ENCODE data around the gene RBM20.

DNA sequence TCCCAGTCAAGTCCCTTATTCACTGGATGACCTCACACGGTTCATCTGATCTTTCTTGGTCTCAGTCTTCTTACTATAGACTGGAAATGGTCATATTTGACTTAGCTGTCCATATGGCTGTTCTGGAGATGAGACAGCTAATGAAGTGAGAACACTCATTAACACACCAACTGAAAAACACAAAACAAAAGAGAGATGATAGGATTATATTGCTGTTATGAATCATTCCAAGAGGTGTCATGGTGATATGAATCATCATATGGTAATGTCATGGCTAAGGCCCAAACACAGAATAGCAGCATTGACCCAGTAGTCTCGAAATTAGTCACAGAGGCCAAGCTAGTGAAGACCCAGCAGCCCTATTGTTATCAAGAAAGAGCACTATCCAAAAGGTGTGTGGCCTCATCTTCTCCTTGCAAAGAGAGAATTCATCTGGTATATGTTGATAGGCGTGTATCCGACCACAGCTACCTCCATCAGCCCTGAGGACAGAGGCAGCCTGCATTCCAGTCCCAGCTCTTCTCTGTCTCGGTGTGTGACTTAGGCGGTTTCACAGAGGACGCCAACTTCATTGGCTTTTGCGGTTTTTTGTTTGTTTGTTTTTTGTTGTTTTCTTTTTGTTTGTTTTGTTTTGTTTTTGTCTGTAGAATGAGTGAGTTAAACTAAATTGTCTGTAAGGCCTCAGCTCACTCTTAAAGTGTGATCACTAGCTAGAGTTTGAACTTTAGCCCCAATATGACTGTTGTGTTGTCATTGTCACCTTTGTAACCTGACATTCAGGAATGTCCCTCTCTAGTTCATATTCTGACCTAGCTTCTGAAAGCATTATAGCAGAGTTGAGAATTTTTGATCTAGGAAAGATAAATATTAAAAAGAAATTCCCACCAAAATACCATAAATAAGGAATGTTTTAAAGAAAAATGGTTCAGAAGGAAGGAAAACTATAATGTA, 130.2 kb downstream of the RBM20 start:
- TF ChIP-seq, protein P1, sequence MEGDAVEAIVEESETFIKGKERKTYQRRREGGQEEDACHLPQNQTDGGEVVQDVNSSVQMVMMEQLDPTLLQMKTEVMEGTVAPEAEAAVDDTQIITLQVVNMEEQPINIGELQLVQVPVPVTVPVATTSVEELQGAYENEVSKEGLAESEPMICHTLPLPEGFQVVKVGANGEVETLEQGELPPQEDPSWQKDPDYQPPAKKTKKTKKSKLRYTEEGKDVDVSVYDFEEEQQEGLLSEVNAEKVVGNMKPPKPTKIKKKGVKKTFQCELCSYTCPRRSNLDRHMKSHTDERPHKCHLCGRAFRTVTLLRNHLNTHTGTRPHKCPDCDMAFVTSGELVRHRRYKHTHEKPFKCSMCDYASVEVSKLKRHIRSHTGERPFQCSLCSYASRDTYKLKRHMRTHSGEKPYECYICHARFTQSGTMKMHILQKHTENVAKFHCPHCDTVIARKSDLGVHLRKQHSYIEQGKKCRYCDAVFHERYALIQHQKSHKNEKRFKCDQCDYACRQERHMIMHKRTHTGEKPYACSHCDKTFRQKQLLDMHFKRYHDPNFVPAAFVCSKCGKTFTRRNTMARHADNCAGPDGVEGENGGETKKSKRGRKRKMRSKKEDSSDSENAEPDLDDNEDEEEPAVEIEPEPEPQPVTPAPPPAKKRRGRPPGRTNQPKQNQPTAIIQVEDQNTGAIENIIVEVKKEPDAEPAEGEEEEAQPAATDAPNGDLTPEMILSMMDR (conservative IDR thresholded peaks at IDR 0.05; ENCODE audit: low read depth, low read length): no peak
- TF ChIP-seq POLR2A (IDR thresholded peaks at IDR 0.05; ENCODE audit: low read depth, low read length) (no peak), RCOR1 (IDR thresholded peaks at IDR 0.05; ENCODE audit: insufficient replicate concordance, low read length) (no peak), NFE2L2 (IDR thresholded peaks at IDR 0.05; ENCODE audit: low read depth, low read length) (no peak), RFX5 (IDR thresholded peaks at IDR 0.05; ENCODE audit: low read depth, low read length) (no peak), CEBPB (IDR thresholded peaks at IDR 0.05; ENCODE audit: low read depth, low read length) (no peak)
